AG04450 (cell line): ENCODE measurements around the gene KLHL9. TPM values are rescaled to one million over a fixed set of nuclear protein-coding genes. Genes with fewer than 3 reads are reported as not detected.
"Not testable (repeated sequence)": the region's sequence is repeated elsewhere in the genome, so short reads cannot be mapped to it uniquely, and the experiment has no call there.

ENCODE experiments used
- CTCF ChIA-PET: fragments of 300-600, 350-600 bp; formaldehyde crosslinking; extraction: SDS; loops from one replicate; lab custom pipeline; 2022; ENCODE audit warnings: antibody characterized with exemption, inconsistent platforms; lab: Charles Lee
- POLR2A ChIA-PET: fragments of 350-600 bp; formaldehyde crosslinking; extraction: SDS; loops from one replicate; lab custom pipeline; 2021; ENCODE audit warnings: antibody characterized with exemption, inconsistent platforms; lab: Yijun Ruan, JAX
- DNase-seq: peaks from one replicate; pipeline ENCODE4 v3.0.0-alpha.2; 2011; ENCODE audit warnings: low read depth, low spot score
- H3K27ac ChIP-seq: one replicate; pipeline ENCODE4 v1.5.1; 2012; ENCODE audit warnings: low read depth, low read length, control low read depth
- H3K27me3 ChIP-seq: one replicate; pipeline ENCODE4 v1.6.0; 2012; ENCODE audit warnings: low read length; ENCODE audit not compliant: control insufficient read depth, insufficient read depth
- H3K4me3 ChIP-seq: 2 replicates; pipeline ENCODE4 v1.5.1; 2011; ENCODE audit warnings: mild to moderate bottlenecking, low read depth, low read length, control low read depth
- H3K9me3 ChIP-seq: 2 replicates; pipeline ENCODE4 v1.5.1; 2012; ENCODE audit warnings: low read length; ENCODE audit not compliant: control insufficient read depth, insufficient read depth
- polyA minus RNA-seq: library from RNA; depleted of rRNA, polyadenylated mRNA; stranded (reverse); fragments of >200 nt; gene quantifications from 2 replicates; pipeline ENCODE4 v1.2.3, GENCODE V29; 2011; rRNA and poly(A)+ RNA removed
- polyA plus RNA-seq: library from polyadenylated mRNA; depleted of rRNA; stranded (reverse); fragments of >200 nt; gene quantifications from 2 replicates; pipeline ENCODE4 v1.2.3, GENCODE V29; 2011; rRNA removed
- TF ChIP-seq, protein P1 (sequence below): IDR thresholded peaks from 2 replicates; pipeline ENCODE4 v1.5.1; 2011; ENCODE audit warnings: low read depth, low read length, control low read depth, inconsistent platforms

KLHL9 gene
- polyA plus RNA-seq (32.4 and 42.2 TPM in 2 replicates), polyA minus RNA-seq (37.1 and 54.5 TPM in 2 replicates)

- Histone ChIP-seq H3K27me3 (no peaks in the 10 kb centered on the region), H3K4me3 (peak within 1 kb of the TSS; percentile 84), H3K27ac (peak within 1 kb of the TSS; percentile 81), H3K9me3 (no peaks in the 10 kb centered on the region; the same call in 1 of the 2 replicates)
- ChIA-PET CTCF (interaction anchor here (1.1 to 3.8 kb wide), 7 partner anchors 9 to 454 kb away, joined by 3 to 28 read pairs (median 4); no protein-coding TSS in a partner anchor), POLR2A (interaction anchor here (1.2 kb wide), 1 partner anchor 9 kb away, joined by 5 read pairs; no protein-coding TSS in a partner anchor)
- DNase-seq: peak; percentile 82
- TF ChIP-seq, protein P1, sequence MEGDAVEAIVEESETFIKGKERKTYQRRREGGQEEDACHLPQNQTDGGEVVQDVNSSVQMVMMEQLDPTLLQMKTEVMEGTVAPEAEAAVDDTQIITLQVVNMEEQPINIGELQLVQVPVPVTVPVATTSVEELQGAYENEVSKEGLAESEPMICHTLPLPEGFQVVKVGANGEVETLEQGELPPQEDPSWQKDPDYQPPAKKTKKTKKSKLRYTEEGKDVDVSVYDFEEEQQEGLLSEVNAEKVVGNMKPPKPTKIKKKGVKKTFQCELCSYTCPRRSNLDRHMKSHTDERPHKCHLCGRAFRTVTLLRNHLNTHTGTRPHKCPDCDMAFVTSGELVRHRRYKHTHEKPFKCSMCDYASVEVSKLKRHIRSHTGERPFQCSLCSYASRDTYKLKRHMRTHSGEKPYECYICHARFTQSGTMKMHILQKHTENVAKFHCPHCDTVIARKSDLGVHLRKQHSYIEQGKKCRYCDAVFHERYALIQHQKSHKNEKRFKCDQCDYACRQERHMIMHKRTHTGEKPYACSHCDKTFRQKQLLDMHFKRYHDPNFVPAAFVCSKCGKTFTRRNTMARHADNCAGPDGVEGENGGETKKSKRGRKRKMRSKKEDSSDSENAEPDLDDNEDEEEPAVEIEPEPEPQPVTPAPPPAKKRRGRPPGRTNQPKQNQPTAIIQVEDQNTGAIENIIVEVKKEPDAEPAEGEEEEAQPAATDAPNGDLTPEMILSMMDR: no peak
Measured at GRCh38 chr9:21334701-21335632, at the start of gene KLHL9. Gene KLHL9 (minus strand): TSS chr9:21335404. CDS start chr9:21334859, 545 bp downstream.

DNA sequence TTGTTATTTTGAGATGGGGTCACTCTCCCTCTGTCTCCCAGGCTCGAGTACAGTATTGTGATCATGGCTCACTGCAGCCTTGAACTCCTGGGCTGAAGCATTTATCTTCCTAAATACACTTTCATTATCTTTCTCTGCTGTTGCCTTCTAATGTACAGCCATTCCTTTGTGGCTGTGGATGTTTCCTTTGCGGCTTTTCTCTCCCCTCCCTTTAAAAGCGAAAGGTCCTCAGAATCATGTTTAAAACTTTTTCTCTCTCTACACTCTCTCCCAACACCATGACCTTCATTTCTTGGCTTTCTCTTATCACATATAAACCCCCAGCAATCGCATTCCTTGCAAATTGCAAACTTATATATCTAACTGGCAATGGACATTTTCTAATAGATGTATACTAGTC, 48.4 kb upstream of the KLHL9 start:
- ChIA-PET CTCF (no interaction called here), POLR2A (no interaction called here)
- TF ChIP-seq, protein P1: no peak
- no peak for DNase-seq
- H3K27me3 ChIP-seq: no peaks in the 10 kb centered on the region
- no peaks in the 10 kb centered on the region for H3K9me3 ChIP-seq
- H3K27ac ChIP-seq: no peak overlapping the region
- H3K4me3 ChIP-seq: no peak overlapping the region

- Histone ChIP-seq H3K27me3 (peaks cover 2% of the 10 kb centered on the region), H3K27ac (no peak overlapping the region), H3K9me3 (no peaks in the 10 kb centered on the region), H3K4me3 (no peak overlapping the region)
- CTCF ChIA-PET: interaction anchor here (1.0 to 4.4 kb wide), 2 partner anchors 10 to 14 kb away, joined by 3 to 17 read pairs; no protein-coding TSS in a partner anchor
- POLR2A ChIA-PET: no interaction called here
- DNase-seq: no peak
- TF ChIP-seq, protein P1: no peak
Measured at GRCh38 chr9:21381448-21382339, 46.5 kb upstream of the KLHL9 start.

- POLR2A ChIA-PET, H3K4me3 ChIP-seq, H3K9me3 ChIP-seq, H3K27ac ChIP-seq, DNase-seq, H3K27me3 ChIP-seq: not testable (repeated sequence)
- CTCF ChIA-PET: interaction anchor here (1.3 kb wide), 1 partner anchor 63 kb away, joined by 5 read pairs; no protein-coding TSS in a partner anchor
Measured at GRCh38 chr9:21371467-21371866, 36.3 kb upstream of the KLHL9 start.

GRCh38 chr9:21367957-21368356, 32.8 kb upstream of the KLHL9 start, which contains the start of gene IFNA13:
Gene IFNA13 (minus strand): TSS chr9:21368057. CDS start chr9:21368010, 47 bp downstream.
- no peak within 1 kb of the TSS for H3K27ac ChIP-seq
- TF ChIP-seq, protein P1: no peak
- CTCF ChIA-PET: interaction anchor here (1.0 kb wide), 1 partner anchor 66 kb away, joined by 3 read pairs; no protein-coding TSS in a partner anchor
- H3K9me3 ChIP-seq: no peaks in the 10 kb centered on the region
- no peaks in the 10 kb centered on the region for H3K27me3 ChIP-seq
- DNase-seq: no peak
- POLR2A ChIA-PET: no interaction called here
- H3K4me3 ChIP-seq: no peak within 1 kb of the TSS

DNA sequence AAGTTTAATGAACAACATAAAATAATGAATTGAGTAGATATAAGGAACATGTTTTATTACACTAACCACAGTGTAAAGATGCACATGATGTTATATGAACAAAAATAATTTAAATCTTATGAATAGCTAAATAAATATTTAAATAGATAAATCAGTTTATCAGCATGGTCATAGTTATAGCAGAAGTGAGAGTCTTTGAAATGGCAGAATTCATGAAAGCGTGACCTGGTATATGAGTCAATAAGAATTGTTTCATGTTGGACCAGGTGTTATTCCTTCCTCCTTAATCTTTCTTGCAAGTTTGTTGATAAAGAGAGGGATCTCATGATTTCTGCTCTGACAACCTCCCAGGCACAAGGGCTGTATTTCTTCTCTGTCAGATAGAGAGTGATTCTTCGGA, 32.0 kb upstream of the KLHL9 start:
- H3K27ac ChIP-seq, H3K27me3 ChIP-seq, POLR2A ChIA-PET, H3K4me3 ChIP-seq, DNase-seq, H3K9me3 ChIP-seq, CTCF ChIA-PET: not testable (repeated sequence)
